Measurements from ENCODE around the gene DENND5B.

DNA sequence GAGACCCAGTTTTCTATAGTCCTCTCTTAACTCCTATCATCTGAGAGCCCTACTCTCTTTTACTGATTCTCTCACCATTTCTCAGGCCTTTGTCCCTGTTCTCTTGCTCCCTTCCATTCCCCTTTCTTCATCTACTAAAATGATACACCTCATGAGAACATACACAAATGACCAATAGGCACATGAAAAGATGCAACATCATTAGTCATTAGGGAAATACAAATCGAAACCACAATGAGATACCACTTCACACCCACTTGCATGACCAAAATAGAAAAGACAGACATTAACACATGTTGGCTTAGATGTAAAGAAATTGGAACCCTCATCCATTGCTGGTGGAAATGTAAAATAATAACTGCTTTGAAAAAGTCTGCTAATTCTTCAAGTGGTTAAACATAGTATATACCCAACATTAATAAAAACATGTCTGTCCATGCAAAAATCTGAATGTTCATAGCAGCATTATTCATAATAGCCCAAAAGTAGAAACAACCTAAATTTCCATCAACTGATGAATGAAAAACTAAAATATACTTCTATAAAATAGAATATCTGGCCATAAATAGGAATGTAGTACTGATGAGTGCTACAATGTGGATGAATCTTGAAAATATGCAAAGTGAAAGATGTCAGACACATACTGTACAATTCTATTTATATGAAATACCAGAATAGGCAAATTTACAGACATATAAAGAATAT lies 66.0 kb downstream of the DENND5B start:
- TF ChIP-seq, protein P1, sequence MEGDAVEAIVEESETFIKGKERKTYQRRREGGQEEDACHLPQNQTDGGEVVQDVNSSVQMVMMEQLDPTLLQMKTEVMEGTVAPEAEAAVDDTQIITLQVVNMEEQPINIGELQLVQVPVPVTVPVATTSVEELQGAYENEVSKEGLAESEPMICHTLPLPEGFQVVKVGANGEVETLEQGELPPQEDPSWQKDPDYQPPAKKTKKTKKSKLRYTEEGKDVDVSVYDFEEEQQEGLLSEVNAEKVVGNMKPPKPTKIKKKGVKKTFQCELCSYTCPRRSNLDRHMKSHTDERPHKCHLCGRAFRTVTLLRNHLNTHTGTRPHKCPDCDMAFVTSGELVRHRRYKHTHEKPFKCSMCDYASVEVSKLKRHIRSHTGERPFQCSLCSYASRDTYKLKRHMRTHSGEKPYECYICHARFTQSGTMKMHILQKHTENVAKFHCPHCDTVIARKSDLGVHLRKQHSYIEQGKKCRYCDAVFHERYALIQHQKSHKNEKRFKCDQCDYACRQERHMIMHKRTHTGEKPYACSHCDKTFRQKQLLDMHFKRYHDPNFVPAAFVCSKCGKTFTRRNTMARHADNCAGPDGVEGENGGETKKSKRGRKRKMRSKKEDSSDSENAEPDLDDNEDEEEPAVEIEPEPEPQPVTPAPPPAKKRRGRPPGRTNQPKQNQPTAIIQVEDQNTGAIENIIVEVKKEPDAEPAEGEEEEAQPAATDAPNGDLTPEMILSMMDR (IDR thresholded peaks at IDR 0.05; ENCODE audit: insufficient read depth, low read length), result no peak
- TF ChIP-seq, protein P2, sequence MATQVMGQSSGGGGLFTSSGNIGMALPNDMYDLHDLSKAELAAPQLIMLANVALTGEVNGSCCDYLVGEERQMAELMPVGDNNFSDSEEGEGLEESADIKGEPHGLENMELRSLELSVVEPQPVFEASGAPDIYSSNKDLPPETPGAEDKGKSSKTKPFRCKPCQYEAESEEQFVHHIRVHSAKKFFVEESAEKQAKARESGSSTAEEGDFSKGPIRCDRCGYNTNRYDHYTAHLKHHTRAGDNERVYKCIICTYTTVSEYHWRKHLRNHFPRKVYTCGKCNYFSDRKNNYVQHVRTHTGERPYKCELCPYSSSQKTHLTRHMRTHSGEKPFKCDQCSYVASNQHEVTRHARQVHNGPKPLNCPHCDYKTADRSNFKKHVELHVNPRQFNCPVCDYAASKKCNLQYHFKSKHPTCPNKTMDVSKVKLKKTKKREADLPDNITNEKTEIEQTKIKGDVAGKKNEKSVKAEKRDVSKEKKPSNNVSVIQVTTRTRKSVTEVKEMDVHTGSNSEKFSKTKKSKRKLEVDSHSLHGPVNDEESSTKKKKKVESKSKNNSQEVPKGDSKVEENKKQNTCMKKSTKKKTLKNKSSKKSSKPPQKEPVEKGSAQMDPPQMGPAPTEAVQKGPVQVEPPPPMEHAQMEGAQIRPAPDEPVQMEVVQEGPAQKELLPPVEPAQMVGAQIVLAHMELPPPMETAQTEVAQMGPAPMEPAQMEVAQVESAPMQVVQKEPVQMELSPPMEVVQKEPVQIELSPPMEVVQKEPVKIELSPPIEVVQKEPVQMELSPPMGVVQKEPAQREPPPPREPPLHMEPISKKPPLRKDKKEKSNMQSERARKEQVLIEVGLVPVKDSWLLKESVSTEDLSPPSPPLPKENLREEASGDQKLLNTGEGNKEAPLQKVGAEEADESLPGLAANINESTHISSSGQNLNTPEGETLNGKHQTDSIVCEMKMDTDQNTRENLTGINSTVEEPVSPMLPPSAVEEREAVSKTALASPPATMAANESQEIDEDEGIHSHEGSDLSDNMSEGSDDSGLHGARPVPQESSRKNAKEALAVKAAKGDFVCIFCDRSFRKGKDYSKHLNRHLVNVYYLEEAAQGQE (IDR thresholded peaks at IDR 0.05; ENCODE audit: insufficient replicate concordance, low read depth), result no peak
- TF ChIP-seq GABPA (IDR thresholded peaks at IDR 0.05; ENCODE audit: low read depth) (no peak), POLR2AphosphoS5 (IDR thresholded peaks at IDR 0.05; ENCODE audit: low read depth) (no peak)
